Epithelial cell of esophagus (primary cell): Measurements from ENCODE around the gene ORAI1.
"Not testable (repeated sequence)": the region's sequence is repeated elsewhere in the genome, so short reads cannot be mapped to it uniquely, and the experiment has no call there.

ENCODE experiments used
- DNase-seq: peaks from one replicate; pipeline ENCODE4 v3.0.0; 2010; ENCODE audit warnings: low read depth
- H3K4me3 ChIP-seq: 2 replicates; pipeline ENCODE4 v1.5.1; 2011; ENCODE audit warnings: mild to moderate bottlenecking, low read length, control low read depth
- CTCF ChIP-seq: IDR thresholded peaks from 2 replicates; pipeline ENCODE4 v1.5.1; 2011; ENCODE audit warnings: low read depth, mild to moderate bottlenecking, low read length, control low read depth, inconsistent platforms; ENCODE audit not compliant: insufficient read depth; ENCODE audit errors: missing control alignments

ORAI1 gene

GRCh38 chr12:121579981-121580868 lies 46.1 kb upstream of the ORAI1 start:
- DNase-seq, result peak; percentile 56
- no peak for TF ChIP-seq CTCF
- H3K4me3 ChIP-seq, result peak overlapping the region; percentile 58

GRCh38 chr12:121580959-121581685 lies 45.2 kb upstream of the ORAI1 start, which contains the start of gene KDM2B:
Gene KDM2B, minus strand, starts transcription at chr12:121581023. Its CDS starts 112 bp downstream, at chr12:121580911.
- H3K4me3 ChIP-seq, result peak within 1 kb of the TSS; percentile 58
- TF ChIP-seq CTCF, result no peak
- no peak for DNase-seq

- no peak overlapping the region for H3K4me3 ChIP-seq
Observed at GRCh38 chr12:121581686-121582429, 44.5 kb upstream of the ORAI1 start.

GRCh38 chr12:121582583-121583333 lies 43.6 kb upstream of the ORAI1 start:
- DNase-seq, result no peak
- H3K4me3 ChIP-seq, result no peak overlapping the region
- no peak for TF ChIP-seq CTCF

More at GRCh38 chr12:121581686-121582429, 44.5 kb upstream of the ORAI1 start:
- DNase-seq, result no peak
- no peak for TF ChIP-seq CTCF

GRCh38 chr12:121583334-121583661 lies 43.0 kb upstream of the ORAI1 start:
- H3K4me3 ChIP-seq, DNase-seq: not testable (repeated sequence)

GRCh38 chr12:121584885-121585284 lies 41.4 kb upstream of the ORAI1 start:
- DNase-seq, H3K4me3 ChIP-seq: not testable (repeated sequence)

- no peak overlapping the region for H3K4me3 ChIP-seq
- no peak for TF ChIP-seq CTCF
- peak; percentile 60 for DNase-seq
Observed at GRCh38 chr12:121590476-121591143, 35.7 kb upstream of the ORAI1 start.
